Activated T-cell treated with anti-CD3 and anti-CD28 coated beads for 1 hour (primary cell): ENCODE measurements around the gene MOCOS.

Source experiments
- DNase-seq: peaks from one replicate; pipeline ENCODE4 v3.0.0-alpha.2; 2020; ENCODE audit warnings: low read depth

The MOCOS gene

GRCh38 chr18:36271153-36271552 lies 83.9 kb downstream of the MOCOS start:
- no peak for DNase-seq

- DNase-seq: no peak
Observed at GRCh38 chr18:36273347-36273746, 86.0 kb downstream of the MOCOS start.

- DNase-seq: no peak
Observed at GRCh38 chr18:36274083-36274715, 86.9 kb downstream of the MOCOS start.

GRCh38 chr18:36275561-36275960 lies 88.3 kb downstream of the MOCOS start:
- no peak for DNase-seq

- DNase-seq: no peak
Observed at GRCh38 chr18:36279001-36279400, 91.7 kb downstream of the MOCOS start.

GRCh38 chr18:36281936-36282335 lies 94.6 kb downstream of the MOCOS start:
- no peak for DNase-seq

- no peak for DNase-seq
Observed at GRCh38 chr18:36283448-36283847, 96.2 kb downstream of the MOCOS start.

- DNase-seq: no peak
Observed at GRCh38 chr18:36284268-36284667, 97.0 kb downstream of the MOCOS start.

- DNase-seq: peak; percentile 12
Observed at GRCh38 chr18:36284671-36285295, 97.5 kb downstream of the MOCOS start.

GRCh38 chr18:36287653-36288052 lies 100.4 kb downstream of the MOCOS start:
- no peak for DNase-seq

GRCh38 chr18:36288689-36289088 lies 101.4 kb downstream of the MOCOS start:
- DNase-seq: no peak

GRCh38 chr18:36294031-36294430 lies 106.7 kb downstream of the MOCOS start:
- DNase-seq: no peak

GRCh38 chr18:36295214-36295613 lies 107.9 kb downstream of the MOCOS start:
- DNase-seq: no peak

GRCh38 chr18:36295880-36296301 lies 108.6 kb downstream of the MOCOS start:
- no peak for DNase-seq

- DNase-seq: no peak
Observed at GRCh38 chr18:36296650-36297416, 109.5 kb downstream of the MOCOS start.

- DNase-seq: no peak
Observed at GRCh38 chr18:36297417-36298125, 110.3 kb downstream of the MOCOS start, which contains the start of gene FHOD3. Gene FHOD3 (plus strand): TSS chr18:36297713. CDS start chr18:36297836, 123 bp downstream.

- no peak for DNase-seq
Observed at GRCh38 chr18:36298126-36298741, 110.9 kb downstream of the MOCOS start.

GRCh38 chr18:36299015-36299414 lies 111.7 kb downstream of the MOCOS start:
- no peak for DNase-seq

- no peak for DNase-seq
Observed at GRCh38 chr18:36300211-36300610, 112.9 kb downstream of the MOCOS start.

- DNase-seq: no peak
Observed at GRCh38 chr18:36301884-36302283, 114.6 kb downstream of the MOCOS start.

- no peak for DNase-seq
Observed at GRCh38 chr18:36302676-36303075, 115.4 kb downstream of the MOCOS start.
